GM12873 (cell line): ENCODE measurements around the gene ARHGAP42.

Source experiments
- CTCF ChIP-seq: IDR thresholded peaks from 2 replicates; pipeline ENCODE4 v1.5.1; 2012; ENCODE audit warnings: low read depth, mild to moderate bottlenecking, moderate library complexity, low read length, control low read depth; ENCODE audit not compliant: insufficient read depth; ENCODE audit errors: missing control alignments

ARHGAP42 gene

GRCh38 chr11:100766764-100767163, 79.7 kb downstream of the ARHGAP42 start:
- TF ChIP-seq CTCF, result no peak

GRCh38 chr11:100769165-100769564, 82.1 kb downstream of the ARHGAP42 start:
- no peak for TF ChIP-seq CTCF

GRCh38 chr11:100769617-100770016, 82.5 kb downstream of the ARHGAP42 start:
- TF ChIP-seq CTCF, result no peak

DNA sequence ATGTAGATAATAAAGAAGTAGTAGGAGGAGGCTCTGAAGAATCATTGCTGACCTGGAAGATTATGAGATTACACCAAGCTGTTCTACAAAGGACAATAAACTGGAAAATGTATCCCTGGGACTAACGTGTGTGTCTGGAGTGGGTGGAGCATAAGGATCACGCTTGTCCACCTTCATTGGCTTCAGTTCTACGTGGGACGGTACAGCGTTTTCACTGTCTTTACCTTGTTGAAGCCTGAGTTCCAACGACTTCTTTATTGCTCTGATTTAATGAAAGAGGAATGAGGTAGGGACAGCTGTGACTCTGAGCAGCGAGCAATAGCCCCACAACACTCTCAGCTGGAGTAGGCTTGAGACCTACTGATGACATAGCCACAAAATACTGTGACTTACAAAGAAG, 87.0 kb downstream of the ARHGAP42 start:
- TF ChIP-seq CTCF, result no peak

- TF ChIP-seq CTCF, result no peak
These were observed 87.8 kb downstream of the ARHGAP42 start for GRCh38 chr11:100774859-100775258.

GRCh38 chr11:100776212-100776896, 89.3 kb downstream of the ARHGAP42 start:
- no peak for TF ChIP-seq CTCF

GRCh38 chr11:100777103-100777502, 90.0 kb downstream of the ARHGAP42 start:
- TF ChIP-seq CTCF, result no peak

DNA sequence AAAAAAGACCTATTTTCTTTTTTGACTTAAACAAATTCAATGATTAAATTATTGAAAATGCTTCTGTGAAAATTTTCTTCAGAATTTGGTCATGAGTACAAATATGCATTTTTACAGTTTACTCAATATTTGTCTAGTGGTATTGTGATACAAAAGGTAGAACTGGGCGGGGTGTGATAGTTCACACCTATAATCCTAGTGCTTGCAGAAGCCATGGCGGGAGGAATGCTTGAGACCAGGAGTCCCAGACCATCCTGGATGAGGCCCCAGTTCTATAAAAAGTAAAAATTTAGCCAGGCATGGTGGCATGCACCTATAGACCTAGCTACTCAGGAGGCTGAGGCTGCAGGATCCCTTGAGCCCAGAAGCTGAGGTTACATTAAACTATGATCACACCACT, 90.6 kb downstream of the ARHGAP42 start:
- TF ChIP-seq CTCF, result no peak
